Stimulated activated CD8-positive, alpha-beta memory T cell treated with anti-CD3 and anti-CD28 coated beads, Interleukin-12 subunit alpha, Interleukin-12 subunit beta, amount 100 ng/mL, for 24 hours (primary cell): Measurements from ENCODE around the gene KLHL34.

ENCODE experiments used
- DNase-seq: peaks from one replicate; pipeline ENCODE4 v3.0.0-alpha.2; 2020; ENCODE audit errors: extremely low read depth

Gene KLHL34, protein sequence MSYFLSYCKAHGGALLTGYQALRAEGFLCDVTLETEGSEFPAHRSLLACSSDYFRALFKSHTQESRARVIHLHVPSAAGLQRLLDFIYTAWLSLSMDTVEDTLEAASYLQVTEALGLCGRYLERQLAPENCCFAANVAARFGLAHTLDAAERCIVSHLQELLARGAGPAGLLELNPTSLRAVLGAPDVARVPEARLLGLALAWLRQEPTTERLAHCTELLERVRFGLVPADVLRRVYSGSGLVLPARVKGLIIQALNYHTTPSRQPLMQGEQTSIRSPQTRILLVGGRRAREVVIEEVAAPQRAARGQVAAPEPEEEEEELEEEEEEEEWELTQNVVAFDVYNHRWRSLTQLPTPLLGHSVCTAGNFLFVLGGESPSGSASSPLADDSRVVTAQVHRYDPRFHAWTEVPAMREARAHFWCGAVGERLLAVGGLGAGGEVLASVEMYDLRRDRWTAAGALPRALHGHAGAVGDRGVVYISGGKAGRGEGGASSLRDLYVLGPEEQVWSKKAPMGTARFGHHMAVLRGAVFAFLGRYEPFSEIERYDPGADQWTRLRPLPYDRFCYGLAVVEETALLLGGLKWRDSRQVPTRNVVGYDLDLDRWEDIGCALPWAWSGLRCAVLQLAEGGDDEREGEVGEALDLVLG

DNA sequence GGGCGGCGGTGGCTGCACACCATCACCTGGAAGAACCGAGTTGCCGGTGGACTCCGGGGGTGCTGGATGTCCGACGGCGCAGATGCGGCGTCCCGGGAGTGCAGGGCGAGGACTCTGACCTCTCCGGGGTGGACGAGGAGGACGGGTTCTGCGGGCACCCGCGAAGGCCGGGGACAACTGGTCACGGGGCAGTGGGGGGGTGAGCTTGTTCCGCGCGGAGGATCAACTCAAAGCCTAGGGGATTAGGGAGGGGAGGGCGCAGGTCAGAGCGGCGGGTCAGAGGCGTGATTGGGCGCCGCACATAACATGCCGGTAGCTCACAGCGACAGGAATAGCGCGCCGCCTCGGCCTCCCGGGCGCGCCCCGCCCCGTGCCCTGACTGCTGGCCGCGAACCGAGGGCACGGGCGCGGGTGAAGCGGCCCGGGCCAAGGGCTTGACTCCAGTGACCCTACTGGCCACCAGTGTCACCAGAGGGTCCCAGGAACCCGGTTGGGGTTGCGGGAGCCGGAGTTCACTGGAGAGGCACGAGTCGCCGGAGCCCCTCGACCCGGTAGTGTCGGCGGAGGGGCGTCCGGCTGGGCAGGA lies at the start of gene KLHL34:
Gene KLHL34, minus strand, starts transcription at position 179 of the 586 bp plus-strand sequence. CDS start 542 bp downstream, outside the sequence.
- DNase-seq = no peak

DNA sequence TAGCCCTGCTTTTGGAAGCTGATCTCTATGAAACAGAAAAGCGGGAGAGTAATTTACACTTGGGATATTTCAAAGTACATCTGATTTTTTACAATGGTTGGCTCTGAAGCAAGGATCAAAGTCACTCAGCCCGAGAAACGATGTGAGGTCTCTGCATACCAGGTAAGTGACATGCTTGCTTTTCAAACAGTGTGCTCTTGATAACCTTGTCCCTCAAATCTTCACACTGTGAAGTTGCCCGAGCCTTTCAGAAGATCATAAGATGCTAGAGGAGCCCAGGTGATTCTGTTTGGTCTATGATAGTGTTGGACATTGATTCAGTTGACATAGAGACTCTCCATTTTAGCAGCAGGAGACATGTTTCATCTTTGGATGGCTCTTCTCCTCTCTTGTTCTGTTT lies 47.1 kb upstream of the KLHL34 start:
- no peak for DNase-seq

DNA sequence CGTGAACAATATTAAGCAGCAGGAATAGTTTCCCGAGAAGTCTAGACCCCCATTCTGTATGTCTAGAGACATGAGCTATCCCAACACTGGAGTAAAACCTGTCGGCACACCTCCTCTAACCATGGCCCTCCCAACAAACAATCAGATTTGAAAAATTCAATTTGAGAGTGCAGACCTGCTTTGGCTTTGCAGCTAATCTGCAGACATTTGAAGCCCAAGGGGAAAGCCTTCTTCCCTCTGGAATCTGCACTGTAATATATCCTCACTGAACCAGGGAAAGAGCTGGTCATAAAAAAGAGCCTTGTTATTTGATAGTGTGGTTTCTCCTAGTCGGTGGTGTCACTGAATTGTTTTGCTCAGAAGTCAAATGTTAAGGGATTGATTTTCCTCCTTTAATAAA lies 44.6 kb upstream of the KLHL34 start:
- no peak for DNase-seq

DNA sequence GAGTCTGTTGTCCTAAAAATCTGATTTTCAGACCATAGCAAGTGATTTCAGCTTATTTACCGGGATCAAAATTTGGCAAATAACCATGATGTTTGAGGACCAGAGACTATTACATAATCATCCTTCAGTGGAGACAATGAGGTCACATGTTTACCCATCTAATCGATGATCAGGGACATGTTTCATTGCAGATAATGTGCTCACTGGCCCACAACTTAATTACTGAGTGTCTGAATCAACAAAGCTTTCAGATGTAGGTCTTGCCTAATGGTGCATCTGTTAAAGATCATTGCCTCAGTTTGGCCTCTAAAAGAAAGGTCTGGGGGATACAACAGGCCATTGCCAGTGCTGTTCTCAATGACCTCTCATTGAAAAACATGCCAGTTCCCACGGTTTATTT lies 42.8 kb upstream of the KLHL34 start:
- DNase-seq = no peak

DNA sequence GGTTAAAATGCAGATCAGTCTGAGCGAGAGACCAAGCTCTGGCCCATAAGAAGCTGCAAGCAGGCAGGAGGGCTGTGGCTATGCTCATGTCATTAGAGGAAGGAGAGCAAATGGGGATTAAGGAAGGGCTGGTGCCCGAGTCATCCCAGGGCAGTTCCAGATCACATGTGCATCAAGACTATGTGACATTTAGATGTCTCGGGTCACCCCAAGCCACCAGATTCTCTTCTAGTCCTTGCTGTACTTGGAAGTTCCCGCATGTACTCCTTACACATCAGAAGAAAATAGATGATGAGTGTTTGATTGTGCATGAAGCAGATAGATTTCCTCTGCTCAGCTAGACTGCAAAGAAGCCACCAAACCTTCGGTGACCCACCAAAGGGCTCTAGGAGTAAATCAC lies 42.1 kb upstream of the KLHL34 start:
- DNase-seq = no peak

DNA sequence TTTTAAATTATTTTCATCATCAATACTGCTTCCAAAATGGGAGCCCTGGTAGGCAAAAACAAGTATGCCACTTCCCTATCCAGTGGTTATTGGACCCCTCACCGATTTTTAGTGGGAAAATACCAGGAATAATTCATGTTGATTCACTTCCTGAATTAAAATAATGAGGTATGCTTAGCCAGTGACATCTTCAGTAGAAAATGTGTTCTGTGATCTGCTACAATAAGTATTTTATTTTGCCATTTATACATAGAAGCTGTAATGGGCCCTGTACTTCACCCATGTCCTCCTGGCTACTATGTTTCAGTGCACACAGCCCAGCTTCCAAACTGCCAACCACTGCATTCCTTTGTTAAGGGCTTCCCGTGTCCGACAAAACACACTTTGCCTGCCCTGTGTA lies 41.0 kb upstream of the KLHL34 start:
- DNase-seq = no peak

DNA sequence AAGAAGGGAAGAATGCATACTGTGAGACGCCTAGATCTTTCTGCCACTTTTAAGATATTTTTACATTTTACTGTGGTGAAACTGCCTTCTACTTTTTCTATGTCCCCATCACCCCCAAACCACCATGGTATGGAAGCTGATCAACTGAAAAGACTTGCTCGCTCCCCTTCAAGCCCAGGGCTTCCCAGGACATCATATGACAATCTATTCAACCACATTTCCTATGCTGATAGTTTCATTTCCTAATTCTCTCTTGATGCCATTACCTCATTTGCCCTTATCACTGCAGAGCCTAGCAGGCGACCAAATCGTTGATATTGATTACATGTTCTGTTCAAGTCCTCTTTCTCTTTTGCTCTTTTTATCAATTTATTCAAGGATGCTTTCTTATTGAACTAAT lies 40.1 kb upstream of the KLHL34 start:
- DNase-seq = no peak

DNA sequence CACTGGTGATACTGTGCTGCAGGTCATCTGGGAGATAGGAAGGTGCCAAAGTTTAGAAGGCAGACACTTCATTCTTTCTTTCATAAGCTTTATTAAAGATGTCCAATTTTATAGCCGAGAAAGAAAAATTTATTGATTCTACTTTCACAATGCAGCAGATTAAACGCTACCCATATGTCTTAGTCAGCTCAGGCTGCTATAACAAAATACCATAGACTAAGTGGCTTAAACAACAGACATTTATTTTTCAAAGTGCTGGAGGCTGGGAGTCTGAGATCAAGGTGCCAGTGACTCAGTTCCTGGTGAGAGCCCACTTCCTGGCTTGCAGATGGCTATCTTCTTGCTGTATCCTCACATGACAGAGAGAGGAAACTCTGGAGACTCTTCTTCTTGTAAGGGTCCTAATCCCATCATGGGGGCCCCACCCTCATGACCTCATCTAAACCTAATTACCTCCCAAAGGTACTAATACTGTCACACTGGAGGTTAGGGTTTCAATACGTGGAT lies 33.4 kb upstream of the KLHL34 start:
- no peak for DNase-seq

GRCh38 chrX:21683941-21684340 lies 25.8 kb upstream of the KLHL34 start:
- DNase-seq = no peak

DNA sequence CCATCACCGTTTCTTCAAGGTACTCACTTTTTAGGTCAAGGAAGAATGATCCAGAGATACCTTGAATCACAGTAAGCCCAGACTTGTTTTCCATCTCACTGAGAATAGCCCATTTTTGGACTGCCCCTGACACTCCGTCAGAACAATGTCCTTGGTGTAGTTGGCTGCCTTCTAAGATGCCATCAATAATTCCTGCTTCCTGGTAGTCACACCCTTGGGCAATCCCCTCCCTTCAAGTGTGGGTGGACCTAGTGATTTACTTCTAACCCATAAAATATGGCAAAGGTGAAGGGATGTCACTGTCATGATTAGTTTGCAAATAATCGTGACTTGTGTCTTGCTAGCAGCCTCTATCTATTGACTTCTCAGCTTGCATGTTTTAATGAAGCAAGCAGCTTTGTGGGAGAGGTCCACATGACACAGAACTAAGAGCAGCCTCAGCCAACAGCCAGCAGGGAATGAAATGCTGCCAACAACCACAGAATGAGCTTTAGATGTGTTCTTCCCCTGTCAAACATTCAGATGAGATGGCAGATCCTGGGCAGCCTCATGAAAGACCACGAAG lies 20.0 kb upstream of the KLHL34 start:
- DNase-seq = no peak

DNA sequence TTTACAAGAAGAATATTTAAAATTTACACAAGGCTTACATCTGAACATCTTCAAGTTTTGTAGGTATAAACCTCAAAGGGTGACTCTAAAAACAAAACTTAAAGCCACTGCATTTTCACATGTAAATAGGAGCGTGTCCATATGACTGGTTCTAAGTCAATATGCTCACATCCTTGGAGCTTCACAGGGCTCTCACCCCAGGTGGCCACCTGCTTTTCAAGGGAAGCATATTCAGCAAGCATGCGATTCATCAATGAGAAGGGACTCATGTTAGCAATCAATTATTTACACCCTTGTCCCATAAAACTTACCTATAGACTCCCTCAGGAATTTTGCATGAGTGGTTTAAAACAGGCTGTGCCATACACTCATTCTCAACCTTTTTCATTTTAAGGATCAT lies 17.8 kb upstream of the KLHL34 start:
- DNase-seq = no peak

GRCh38 chrX:21674430-21675186 lies 16.5 kb upstream of the KLHL34 start:
- no peak for DNase-seq

GRCh38 chrX:21666679-21667078 lies 8.5 kb upstream of the KLHL34 start:
- no peak for DNase-seq

DNA sequence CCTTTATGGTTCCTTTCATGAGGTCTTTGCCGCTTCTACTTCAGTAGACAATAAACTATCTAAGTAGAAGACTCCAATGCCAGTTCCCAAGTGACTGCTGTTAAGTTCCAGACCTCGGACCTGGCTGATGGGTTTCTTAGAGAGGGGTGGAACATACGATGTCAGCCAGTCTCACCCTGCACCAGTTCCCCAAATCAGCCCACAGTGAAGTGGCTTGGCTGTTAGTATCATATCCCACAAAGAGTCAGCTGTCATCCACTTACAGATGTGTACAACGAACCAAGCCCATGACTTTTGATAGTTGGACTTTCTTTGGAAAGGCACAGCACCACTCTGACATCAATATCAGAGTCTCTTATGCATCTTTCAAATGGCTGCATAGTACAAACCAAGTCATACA lies 8.1 kb upstream of the KLHL34 start:
- DNase-seq = no peak

GRCh38 chrX:21662761-21663160 lies 4.6 kb upstream of the KLHL34 start:
- no peak for DNase-seq

GRCh38 chrX:21661316-21661715 lies 3.2 kb upstream of the KLHL34 start:
- no peak for DNase-seq

DNA sequence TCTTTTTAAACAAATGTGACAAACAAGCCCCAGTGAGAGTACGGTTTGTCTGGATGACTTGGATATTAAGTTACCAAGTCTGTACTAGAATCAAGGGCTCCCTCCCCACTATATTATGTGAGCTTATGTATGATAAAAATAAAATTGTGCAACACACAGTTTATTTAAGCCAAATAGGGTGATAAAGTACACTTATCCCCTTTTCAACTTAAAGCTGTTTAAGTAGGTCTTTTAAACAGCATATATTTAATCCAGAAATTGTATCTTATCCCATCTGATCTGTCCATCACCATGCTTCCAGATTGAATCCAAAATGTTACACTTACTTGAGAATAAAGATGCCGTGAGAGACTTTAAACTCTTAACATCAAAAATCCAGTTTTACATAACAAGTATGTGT lies 2.0 kb upstream of the KLHL34 start:
- no peak for DNase-seq

DNA sequence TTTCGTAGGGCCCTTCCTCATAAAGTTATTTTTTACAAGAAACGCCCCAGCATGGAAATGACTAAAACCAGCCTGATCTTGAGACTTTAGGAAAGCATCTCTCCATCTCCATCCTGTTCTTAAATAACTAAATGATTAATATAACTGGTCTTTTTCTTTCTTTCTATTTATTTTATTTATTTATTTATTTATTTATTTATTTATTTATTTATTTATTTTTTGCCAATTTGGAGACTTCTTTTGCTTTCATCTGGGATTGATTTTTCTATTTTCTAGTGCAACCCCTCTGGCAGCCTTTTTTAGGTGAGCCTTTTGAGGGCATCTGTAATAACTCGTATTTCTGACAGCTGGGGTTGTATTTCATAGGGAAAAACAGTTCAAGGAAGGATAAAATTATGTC lies 1.2 kb upstream of the KLHL34 start:
- no peak for DNase-seq

- DNase-seq = no peak
Measured at GRCh38 chrX:21658746-21659145, 616 bp upstream of the KLHL34 start.

DNA sequence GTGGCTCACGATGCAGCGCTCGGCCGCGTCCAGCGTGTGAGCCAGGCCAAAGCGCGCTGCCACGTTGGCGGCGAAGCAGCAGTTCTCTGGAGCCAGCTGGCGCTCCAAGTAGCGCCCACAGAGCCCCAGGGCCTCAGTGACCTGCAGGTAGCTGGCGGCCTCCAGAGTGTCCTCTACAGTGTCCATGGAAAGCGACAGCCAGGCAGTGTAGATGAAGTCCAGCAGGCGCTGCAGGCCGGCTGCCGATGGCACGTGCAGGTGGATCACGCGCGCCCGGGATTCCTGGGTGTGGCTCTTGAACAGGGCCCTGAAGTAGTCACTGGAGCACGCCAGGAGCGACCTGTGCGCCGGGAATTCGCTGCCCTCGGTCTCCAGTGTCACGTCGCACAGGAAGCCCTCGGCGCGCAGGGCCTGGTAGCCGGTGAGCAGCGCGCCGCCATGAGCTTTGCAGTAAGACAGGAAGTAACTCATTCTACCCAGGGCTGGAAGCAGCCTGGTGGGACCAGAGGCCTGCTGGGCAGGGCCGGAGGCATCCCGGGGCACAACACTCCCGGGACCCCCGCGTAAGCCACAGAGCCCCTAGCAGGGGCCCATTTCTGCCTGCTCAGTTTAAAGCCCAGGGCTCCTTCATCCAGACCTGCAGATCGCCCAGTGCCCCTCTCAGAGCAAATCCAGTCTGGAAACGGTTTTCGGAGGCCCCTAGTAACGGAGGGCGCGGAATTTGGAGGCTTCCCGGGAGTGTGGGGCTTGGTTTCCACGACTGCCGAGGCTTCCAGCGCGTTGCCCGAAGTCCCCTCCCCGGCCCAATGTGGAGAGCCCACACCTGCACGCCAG lies 595 bp downstream of the KLHL34 start:
- no peak for DNase-seq
